ENCODE measurements around the gene ADGRG6. TPM values are rescaled to one million over a fixed set of nuclear protein-coding genes. Genes with fewer than 3 reads are reported as not detected.
"Not testable (repeated sequence)": the region's sequence is repeated elsewhere in the genome, so short reads cannot be mapped to it uniquely, and the experiment has no call there.

Gene ADGRG6
- total RNA-seq, 2 experiments from 2014 or later, result 1.5 to 2.4 TPM

DNA sequence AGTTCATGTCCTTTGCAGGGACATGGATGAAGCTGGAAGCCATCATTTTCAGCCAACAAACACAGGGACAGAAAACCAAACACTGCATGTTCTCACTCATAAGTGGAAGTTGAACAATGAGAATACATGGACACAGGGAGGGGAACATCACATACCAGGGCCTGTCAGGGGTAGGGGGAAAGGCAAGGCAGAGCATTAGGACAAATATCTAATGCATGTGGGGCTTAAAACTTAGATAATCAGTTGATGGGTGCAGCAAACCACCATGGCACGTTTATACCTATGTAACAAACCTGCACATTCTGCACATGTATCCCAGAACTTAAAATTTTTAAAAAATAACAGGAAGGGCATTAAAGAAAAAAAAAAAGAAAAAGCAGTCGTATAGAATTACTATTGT lies 153.0 kb downstream of the ADGRG6 start:
- not testable (repeated sequence) for H3K4me1 Mint-ChIP-seq, H3K9me3 Mint-ChIP-seq, H3K27ac Mint-ChIP-seq, H3K36me3 Mint-ChIP-seq, DNase-seq, H3K4me3 Mint-ChIP-seq, H3K27me3 Mint-ChIP-seq

DNA sequence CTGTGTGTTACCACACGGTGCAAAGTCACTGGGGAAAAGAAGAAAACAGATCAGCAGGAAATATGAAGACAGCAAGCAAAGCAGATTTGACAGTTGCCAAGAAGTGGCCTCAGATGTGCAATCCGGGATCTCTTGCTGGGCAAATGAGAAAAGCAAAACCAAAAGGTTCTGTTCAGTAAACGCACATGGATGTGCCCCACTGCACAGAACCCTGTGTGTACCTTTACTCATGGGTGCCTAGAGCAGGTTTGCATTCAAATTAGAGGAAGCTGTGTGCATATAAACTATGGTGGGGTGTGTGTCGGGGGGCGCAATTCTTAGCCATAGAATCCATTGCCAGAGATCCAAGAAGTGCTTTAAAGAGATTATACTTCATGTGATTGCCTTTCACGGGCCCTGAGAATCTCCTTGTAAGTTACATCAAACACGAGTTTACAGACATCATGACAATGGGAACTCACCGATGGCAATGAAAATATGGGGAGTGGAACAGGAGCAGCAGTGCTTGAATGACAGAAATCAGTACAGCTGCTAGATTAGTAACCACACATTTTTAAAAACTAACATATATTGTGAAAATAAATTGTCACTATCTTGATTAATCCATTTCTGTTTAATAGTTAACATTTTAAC lies 154.3 kb downstream of the ADGRG6 start:
- DNase-seq, result no peak
- Mint-ChIP-seq H3K4me3 (no peak overlapping the region), H3K36me3 (no peaks in the 10 kb centered on the region), H3K27me3 (no peaks in the 10 kb centered on the region), H3K27ac (no peak overlapping the region), H3K4me1 (peaks cover 10% of the 10 kb centered on the region), H3K9me3 (peaks cover 1% of the 10 kb centered on the region)

DNA sequence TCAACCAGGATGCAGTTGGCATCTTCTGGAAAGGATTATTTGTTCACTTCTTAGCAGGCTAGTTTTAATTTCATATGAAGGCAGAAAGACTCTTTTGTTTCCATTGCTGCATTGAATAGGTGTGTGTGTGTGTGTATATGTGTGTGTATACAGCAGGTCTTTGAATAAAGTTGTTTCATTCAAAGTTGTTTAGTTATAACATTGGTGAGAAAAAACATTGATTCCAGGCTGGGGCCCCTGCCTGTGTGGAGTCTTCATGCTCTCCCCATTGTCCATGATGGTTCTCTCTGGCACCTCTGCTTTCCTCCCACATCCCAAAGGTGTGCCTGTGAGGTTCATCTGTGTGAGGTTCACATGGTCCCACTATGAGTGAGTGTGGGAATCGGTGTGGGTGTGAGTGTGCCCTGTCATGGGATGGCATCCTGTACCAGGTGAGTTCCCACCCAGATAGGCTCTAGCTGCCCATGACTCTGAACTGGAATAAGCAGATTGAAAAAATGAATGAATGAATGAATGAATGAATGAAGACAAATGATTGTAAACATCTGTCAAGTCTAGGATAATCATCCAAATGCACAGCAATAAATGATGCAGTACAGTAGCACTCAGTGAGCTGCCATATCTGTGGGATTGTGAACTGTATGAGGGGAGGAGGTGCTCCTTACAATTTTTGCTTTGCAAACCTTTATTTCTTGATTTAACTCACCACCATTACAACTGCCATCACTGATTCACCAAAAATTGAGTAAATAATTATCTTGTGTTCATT lies 156.0 kb downstream of the ADGRG6 start:
- Mint-ChIP-seq H3K27me3 (no peaks in the 10 kb centered on the region), H3K27ac (no peak overlapping the region), H3K4me3 (no peak overlapping the region), H3K36me3 (peaks cover 3% of the 10 kb centered on the region), H3K9me3 (peaks cover 10% of the 10 kb centered on the region), H3K4me1 (peaks cover 10% of the 10 kb centered on the region)
- no peak for DNase-seq

DNA sequence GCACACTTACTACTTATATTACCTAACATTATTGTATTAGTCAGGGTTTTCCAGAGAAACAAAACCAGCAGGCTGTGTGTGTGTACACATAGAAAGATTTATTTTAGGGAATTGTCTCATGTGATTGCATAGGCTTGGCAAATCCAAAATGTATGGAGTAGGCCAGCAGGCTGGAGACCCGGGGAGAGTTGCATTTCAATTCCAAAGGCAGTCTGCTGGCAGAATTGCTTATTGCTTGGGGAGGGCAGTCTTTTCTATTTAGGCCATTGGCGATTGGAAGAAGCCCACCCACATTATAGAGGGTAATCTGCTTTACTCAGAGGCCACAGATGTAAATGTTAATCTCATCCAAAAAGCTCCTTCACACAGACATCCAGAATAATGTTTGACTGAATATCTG lies 157.0 kb downstream of the ADGRG6 start:
- H3K4me3 Mint-ChIP-seq, result no peak overlapping the region
- DNase-seq, result no peak
- peaks cover 10% of the 10 kb centered on the region for H3K9me3 Mint-ChIP-seq
- no peak overlapping the region for H3K27ac Mint-ChIP-seq
- peaks cover 3% of the 10 kb centered on the region for H3K36me3 Mint-ChIP-seq
- H3K4me1 Mint-ChIP-seq, result peaks cover 10% of the 10 kb centered on the region
- no peaks in the 10 kb centered on the region for H3K27me3 Mint-ChIP-seq

DNA sequence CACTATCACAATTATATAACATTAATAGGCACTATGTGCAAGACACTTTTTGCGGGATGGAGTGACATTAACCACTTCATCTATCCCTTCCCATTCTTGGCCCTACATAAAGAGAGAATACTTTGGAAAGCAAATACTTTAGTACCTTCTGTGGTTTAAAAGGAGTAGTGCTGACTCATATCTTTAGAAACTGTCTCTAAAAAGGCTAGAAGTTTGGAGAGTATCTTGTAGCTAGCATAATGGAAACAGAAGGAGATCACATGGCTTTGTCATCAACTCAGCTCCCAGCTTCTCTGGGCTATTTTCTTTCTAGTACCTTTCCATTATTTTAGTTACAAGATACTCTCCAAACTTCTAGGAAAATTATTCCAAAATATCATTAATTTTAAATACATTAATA lies 157.5 kb downstream of the ADGRG6 start:
- Mint-ChIP-seq H3K4me3 (no peak overlapping the region), H3K27ac (no peak overlapping the region), H3K4me1 (peaks cover 10% of the 10 kb centered on the region), H3K27me3 (no peaks in the 10 kb centered on the region), H3K9me3 (peaks cover 10% of the 10 kb centered on the region), H3K36me3 (peaks cover 3% of the 10 kb centered on the region)
- no peak for DNase-seq

DNA sequence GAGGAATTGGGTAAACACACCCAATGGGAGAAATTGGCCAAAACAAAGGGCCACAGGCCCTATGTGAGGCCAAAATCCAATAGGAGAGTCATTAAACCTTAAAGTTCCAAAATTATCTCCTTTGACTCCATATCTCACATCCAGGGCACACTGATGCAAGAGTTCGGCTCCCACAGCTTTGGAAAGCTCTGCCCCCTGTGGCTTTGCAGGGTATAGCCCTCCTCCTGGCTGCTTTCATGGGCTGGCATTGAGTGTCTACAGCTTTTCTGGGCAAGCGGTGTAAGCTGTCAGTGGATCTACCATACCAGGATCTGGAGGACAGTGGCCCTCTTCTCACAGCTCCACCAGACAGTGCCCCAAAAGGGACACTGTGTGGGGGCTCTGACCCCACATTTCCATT lies 160.5 kb downstream of the ADGRG6 start:
- no peak for DNase-seq
- Mint-ChIP-seq H3K36me3 (peaks cover 3% of the 10 kb centered on the region), H3K27me3 (no peaks in the 10 kb centered on the region), H3K4me1 (peaks cover 10% of the 10 kb centered on the region), H3K27ac (no peak overlapping the region), H3K9me3 (peaks cover 10% of the 10 kb centered on the region), H3K4me3 (no peak overlapping the region)

DNA sequence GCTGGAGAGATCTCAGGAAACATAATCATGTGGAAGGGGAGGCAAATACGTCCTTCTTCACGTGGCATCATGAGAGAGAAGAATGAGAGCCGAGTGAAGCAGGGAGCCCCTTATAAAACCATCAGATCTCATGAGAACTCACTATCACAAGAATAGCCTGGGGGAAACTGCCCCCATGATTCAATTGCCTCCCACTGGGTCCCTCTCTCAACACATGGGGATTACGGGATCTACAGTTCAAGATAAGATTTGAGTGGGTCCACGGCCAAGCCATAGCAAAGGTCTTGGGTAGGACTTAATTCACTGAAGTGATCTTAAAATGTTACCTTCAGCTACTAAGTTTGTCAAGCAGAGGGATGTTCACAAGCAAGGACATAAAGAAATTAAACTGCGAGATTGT lies 162.2 kb downstream of the ADGRG6 start:
- Mint-ChIP-seq H3K36me3 (peaks cover 3% of the 10 kb centered on the region), H3K9me3 (peaks cover 14% of the 10 kb centered on the region), H3K27ac (no peak overlapping the region), H3K4me1 (peaks cover 9% of the 10 kb centered on the region), H3K4me3 (no peak overlapping the region), H3K27me3 (no peaks in the 10 kb centered on the region)
- no peak for DNase-seq

DNA sequence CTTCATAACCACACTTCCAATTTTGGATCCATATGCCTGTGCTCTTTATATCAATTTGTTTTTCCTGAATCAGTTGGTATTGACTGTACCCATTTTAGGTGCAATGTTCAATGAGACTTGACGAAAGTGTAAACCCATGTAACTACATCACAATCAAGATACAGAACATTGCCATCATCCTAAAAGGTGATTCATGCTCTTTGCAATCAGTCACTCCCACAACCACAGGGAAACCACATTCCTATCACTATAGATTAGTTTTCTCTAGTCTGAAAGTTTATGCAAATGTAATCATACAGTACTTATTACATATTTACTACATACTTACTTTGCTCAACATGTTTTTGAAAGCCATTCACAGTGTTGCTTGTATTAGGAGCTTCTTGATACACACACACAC lies 167.4 kb downstream of the ADGRG6 start:
- Mint-ChIP-seq H3K4me3 (no peak overlapping the region), H3K36me3 (no peaks in the 10 kb centered on the region), H3K9me3 (peaks cover 5% of the 10 kb centered on the region), H3K27ac (no peak overlapping the region), H3K27me3 (no peaks in the 10 kb centered on the region), H3K4me1 (no peaks in the 10 kb centered on the region)
- DNase-seq, result no peak

DNA sequence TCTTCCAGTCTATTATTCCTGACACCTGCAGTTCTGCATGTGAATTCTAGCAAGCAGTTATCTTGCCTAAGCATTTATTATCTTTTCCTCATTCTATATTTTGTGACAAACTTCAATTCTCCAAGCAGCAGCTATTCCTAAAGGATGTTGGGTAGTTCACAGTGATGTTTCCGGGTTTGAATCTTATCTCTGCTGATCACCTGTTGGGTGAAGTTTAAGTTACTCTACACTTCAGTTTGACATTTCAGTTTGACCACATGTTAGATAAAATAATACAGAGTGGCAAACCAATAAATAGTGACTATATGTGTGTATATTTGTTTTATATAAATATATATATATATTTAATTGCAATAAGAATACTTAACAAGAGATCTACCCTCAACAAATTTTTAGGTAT lies 168.6 kb downstream of the ADGRG6 start:
- no peak for DNase-seq
- Mint-ChIP-seq H3K36me3 (no peaks in the 10 kb centered on the region), H3K27ac (no peak overlapping the region), H3K4me1 (peaks cover 2% of the 10 kb centered on the region), H3K27me3 (no peaks in the 10 kb centered on the region), H3K9me3 (peaks cover 5% of the 10 kb centered on the region), H3K4me3 (no peak overlapping the region)

DNA sequence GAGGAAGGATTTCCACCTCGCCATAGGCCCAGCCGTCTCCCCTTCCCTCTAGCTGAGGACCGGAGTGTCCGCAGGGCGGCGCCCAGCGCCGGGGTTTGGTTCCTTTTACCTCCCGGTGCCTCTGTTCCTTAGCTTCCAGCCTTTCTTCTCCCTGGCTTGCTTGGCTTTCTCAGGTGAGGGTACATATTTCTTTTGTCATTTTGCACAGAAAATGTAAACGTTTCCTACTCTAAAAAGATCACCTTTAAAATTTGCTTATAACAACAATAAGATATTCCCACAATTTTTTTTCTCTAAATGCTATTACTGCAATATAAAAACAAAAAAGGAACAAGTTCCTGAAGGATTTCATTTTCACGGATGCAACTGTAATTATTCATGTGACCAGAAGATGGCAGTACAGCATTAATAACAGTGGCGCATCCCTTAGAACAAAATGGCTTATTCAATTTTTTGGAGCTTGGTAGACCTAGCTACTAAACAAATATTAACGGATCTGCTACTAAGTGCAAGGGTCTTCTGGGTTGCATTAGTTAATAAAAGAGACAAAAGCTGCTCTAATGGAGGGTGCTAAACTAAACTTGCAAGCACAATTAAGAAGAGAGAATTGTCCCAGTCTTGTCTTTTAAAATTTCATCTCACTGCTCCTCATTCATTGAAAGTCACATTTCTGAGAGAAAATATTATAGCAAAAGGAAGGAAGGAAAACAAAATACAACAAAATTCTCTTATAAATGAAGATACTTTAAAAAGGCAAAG lies 172.9 kb downstream of the ADGRG6 start:
- DNase-seq, result no peak
- Mint-ChIP-seq H3K27ac (no peak overlapping the region), H3K27me3 (no peaks in the 10 kb centered on the region), H3K4me3 (no peak overlapping the region), H3K36me3 (no peaks in the 10 kb centered on the region), H3K4me1 (peaks cover 8% of the 10 kb centered on the region), H3K9me3 (peaks cover 2% of the 10 kb centered on the region)

DNA sequence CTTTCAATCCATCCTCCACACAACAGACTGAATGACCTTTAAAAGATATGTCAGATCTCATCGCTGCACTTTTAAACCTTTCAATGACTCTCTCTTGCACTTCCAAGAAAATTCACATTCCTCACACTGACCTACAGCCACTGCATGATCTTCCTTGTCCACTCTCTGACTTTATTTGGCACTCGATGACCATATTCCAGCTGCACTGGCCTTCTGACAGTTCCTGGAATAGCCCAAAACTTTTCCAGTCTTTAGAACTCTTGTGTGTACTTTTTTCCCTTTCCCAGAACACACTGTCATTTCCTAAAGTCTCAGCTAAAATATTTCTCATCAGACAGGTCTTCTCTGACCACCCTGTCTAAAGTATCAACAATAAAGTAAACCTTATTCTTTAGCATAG lies 174.6 kb downstream of the ADGRG6 start:
- no peak for DNase-seq
- Mint-ChIP-seq H3K4me1 (peaks cover 8% of the 10 kb centered on the region), H3K27ac (no peak overlapping the region), H3K36me3 (no peaks in the 10 kb centered on the region), H3K4me3 (no peak overlapping the region), H3K27me3 (no peaks in the 10 kb centered on the region), H3K9me3 (peaks cover 2% of the 10 kb centered on the region)

DNA sequence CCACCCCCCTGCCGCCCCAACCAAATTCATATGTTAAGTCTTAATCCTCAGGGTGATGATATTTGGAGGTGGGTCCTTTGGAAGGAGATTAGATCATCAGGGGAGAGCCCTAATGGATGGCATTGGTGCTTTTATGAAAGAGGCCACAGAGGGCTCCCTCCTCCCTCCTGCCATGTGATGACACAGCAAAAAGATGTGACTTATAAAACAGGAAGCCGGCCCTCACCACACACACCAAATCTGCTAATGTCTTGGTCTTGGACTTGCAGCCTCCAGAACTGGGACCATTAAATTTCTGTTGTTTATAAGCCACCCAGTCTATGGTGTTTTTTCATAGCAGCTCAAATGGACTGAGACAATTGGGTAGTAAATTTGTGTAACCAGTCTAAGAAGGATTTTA lies 176.3 kb downstream of the ADGRG6 start:
- Mint-ChIP-seq H3K4me1 (peaks cover 8% of the 10 kb centered on the region), H3K27ac (no peak overlapping the region), H3K4me3 (no peak overlapping the region), H3K9me3 (peaks cover 2% of the 10 kb centered on the region), H3K27me3 (no peaks in the 10 kb centered on the region), H3K36me3 (no peaks in the 10 kb centered on the region)
- DNase-seq, result peak; percentile 6

DNA sequence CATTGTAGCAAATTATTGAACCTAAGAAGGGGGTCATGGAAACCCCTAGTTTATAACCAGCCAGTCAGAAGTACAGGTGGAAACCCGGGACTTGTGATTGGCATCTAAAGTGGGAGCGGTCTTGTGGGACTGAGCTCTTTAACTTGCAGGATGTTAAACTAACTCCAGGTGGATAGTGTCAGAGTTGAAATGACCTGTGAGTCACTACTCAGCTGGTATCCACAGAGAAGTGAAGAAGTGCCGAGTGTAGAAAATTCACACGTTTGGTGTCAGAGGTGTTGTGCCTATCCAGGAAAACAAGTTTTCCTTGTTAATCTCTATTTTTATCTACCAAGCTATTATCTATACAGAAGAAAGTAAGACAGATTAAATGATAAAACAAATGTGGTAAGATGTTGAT lies 179.7 kb downstream of the ADGRG6 start:
- Mint-ChIP-seq H3K27me3 (no peaks in the 10 kb centered on the region), H3K4me3 (no peak overlapping the region), H3K27ac (no peak overlapping the region), H3K36me3 (no peaks in the 10 kb centered on the region), H3K4me1 (peaks cover 6% of the 10 kb centered on the region), H3K9me3 (peaks cover 12% of the 10 kb centered on the region)
- DNase-seq, result no peak

DNA sequence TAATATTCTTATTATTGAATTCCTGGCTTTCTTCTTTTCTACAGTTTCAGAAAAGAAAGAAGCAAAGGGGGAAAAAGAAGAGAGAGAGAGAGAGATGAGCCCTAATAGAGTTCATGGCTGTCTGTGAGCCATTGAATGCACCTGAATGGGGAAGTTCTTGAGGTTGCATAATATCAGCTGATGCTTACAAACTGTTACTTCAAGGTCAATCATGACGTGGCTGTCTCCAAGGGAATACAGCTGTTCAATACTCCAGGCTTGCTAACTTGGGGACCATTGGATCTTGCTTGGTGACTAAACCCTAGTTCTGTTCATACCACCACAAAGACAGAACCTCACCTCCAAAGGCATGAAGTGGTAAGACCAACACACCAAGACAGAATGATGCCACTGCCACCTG lies 180.4 kb downstream of the ADGRG6 start:
- no peak for DNase-seq
- H3K4me1 Mint-ChIP-seq, result peaks cover 6% of the 10 kb centered on the region
- H3K9me3 Mint-ChIP-seq, result peaks cover 12% of the 10 kb centered on the region
- H3K36me3 Mint-ChIP-seq, result no peaks in the 10 kb centered on the region
- no peaks in the 10 kb centered on the region for H3K27me3 Mint-ChIP-seq
- no peak overlapping the region for H3K4me3 Mint-ChIP-seq
- no peak overlapping the region for H3K27ac Mint-ChIP-seq

DNA sequence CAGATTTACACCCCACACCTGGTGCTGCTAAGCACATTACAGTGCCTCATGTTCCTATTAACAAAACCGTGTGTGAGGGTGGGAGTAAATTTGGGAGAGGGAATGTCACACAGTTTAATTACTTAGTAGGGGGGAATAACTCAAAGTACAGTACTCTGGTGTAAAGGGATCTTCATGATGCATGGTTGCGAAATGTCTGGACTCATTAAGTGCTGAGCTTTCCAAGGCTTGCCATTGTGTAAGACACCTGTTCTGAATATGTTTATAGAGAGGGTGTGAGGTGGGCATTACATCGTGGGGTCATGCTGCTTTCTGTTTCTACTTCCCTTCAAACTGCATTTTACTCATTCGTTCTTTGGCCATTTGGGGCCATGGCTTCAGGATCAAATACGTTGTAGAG lies 181.2 kb downstream of the ADGRG6 start:
- Mint-ChIP-seq H3K4me3 (no peak overlapping the region), H3K9me3 (peaks cover 10% of the 10 kb centered on the region), H3K27me3 (no peaks in the 10 kb centered on the region), H3K27ac (no peak overlapping the region), H3K4me1 (peaks cover 3% of the 10 kb centered on the region), H3K36me3 (no peaks in the 10 kb centered on the region)
- no peak for DNase-seq
